Fibroblast of gingiva (primary cell): ENCODE data around the gene INTS15.
A peak's percentile ranks its signal among the peaks of the same experiment; 100 is the strongest.
"Not testable (repeated sequence)": the region's sequence is repeated elsewhere in the genome, so short reads cannot be mapped to it uniquely, and the experiment has no call there.

Experiments used
- DNase-seq: peaks from one replicate; pipeline ENCODE4 v3.0.0-alpha.2; 2011; ENCODE audit warnings: low read depth

Gene INTS15

DNA sequence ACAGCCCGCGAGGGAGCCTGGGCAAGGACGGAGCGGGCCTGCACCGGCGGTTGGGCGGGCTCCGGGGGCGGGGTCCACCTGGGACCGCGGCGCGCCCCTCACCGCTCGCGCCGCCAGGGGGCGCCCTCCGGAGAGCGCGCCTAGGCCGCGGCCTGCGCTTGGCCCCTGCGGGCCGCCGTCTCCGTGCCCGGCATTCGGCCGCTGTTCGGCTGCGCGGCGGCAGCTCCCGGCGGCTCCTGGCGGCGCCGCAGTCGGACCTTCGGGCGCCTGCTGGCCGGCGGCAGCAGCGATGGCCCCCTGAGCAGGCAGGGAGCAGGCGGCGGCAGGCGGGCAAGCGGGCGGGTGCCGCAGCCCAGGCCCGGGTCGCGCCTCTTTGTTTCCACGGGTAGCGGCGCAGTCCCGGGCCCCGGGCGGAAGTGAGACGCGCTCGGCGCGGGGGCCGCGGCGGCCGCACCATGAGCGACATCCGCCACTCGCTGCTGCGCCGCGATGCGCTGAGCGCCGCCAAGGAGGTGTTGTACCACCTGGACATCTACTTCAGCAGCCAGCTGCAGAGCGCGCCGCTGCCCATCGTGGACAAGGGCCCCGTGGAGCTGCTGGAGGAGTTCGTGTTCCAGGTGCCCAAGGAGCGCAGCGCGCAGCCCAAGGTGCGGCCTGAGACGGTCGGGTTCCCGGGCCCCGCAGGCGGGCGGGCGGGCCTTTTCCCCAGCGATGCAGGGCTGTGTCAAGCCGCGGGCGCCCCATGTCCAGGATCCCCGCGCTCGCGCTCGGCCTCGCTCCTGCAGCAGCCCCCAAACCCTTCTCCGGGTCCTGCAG lies at the start of gene INTS15:
Gene INTS15, plus strand, starts transcription at position 193 of the 816 bp plus-strand sequence. Its CDS starts 263 bp downstream, at position 456.
- peak; percentile 77 for DNase-seq

DNA sequence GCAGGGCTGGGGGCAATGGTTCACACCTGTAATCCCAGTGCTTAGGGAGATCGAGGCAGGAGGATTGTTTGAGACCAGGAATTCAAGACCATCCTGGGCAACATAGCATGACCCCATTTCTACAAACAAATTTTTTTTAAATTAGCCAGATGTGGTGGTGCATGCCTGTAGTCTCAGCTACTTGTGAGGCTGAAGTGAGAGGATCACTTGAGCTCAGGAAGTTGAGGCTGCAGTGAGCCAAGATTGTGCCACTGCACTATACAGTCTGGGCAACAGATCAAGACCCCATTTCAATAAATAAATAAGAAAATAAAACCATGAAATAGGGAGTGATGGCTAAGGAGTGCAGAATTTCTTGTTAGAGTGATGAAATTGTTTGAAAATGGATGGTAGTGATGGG lies 47.5 kb upstream of the INTS15 start:
- DNase-seq = no peak

DNA sequence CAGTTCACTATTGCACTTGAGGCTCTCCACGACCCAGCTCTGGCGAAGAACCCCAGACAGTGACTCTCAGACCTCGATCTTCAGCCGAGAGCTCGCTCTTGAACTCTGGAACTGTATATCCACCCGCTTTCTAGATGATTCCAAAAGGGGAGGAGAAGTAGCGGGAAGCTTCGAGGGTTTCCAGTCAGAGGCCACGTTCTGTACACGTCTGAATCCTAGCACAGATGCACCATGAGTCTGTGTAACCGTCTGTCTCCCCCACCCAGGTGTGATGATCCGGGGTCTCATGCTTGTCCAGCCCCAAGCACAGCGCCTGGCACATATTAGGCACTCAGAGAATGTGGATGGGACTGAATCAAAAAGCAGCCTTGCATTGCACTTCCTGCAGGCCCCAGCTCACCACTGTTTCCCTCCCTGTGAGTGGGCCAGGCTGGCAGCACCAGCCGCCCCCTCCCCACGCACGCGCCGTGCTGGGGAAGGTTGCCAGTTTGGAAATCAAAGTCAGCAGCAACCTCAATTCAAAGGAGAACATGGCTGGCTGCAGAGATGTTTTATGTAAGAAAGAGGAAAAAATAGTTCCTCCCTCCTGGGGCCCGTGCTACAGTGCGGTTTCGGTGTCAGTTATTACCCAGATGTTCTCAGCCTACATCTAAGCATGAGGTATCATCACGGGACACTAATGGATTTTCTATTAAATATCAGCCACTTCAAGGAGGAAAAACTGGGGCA lies 44.3 kb upstream of the INTS15 start:
- DNase-seq = no peak

DNA sequence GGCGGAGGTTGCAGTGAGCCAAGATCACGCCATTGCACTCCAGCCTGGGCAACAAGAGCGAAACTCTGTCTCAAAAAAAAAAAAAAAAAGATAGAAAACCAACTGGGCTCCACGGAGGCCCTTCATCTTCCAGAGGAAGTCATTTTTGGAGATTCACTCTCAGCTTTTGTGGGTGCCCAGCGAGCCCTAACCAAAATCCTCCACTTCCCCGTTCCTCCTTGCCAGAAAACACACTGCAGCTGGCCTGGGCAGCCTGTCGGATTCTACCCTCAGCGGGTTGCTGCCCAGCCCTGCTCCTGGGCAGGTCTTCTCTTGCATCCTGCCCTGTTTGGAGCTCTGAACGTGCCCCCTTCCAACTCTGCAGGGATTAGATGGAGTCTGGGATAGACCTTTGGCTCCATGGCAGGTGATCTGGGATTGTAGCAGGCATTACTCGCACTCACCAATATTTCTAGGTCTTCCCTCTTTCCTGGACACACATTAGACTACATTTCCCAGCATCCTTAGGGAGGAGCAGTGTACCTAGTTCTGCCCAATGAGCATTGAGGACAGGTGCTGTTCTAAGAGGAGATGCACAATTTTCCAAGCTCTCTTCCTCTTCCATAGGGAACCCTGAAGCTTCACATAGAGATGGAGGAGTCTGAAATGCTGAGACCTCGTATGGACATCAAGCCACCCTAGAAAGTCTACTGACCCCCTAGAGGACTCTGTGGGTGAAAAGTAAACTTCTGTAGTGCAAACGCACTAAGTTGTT lies 43.1 kb upstream of the INTS15 start:
- no peak for DNase-seq

DNA sequence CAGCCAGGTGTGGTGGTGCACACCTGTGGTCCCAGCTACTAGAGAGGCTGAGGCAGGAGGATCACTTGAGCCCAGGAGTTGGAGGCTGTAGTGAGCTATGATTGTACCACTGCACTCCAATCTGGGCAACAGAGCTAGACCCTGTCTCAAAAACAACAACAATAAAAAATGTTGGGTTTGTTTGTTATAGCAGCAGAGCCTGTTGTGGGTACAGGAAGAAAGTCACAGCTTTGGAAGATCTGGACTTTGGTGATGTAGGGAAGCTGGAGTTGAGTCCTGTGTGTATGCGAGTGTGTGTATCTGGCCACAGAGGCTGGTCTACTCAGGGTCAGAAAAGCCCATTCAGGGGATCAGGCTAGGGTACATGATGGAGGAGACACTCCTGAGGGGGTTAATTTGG lies 42.4 kb upstream of the INTS15 start:
- no peak for DNase-seq

DNA sequence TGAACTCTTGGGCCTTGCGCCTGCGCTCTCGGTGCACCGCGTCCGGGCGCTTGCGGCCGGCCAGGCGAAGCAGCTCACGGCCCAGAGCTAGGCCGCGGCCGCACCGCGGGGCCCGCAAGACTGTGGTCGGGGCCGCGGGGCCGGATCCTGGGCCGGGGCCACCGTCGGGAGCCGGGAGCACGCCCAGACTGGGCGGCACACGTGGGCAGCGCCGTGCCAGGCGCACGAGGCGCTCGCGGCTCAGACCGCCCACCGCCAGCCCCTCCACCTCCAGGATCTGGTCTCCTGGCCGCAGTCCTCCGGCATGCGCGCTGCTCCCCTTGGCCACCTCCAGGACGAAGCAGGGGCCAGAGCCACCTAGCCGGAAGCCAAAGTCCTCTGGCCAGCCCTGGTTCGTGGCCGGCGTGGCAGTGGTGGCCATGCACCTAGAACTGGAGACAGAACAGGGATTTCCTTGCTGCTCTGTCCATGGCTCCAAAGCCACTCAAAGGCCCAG lies 38.8 kb upstream of the INTS15 start, which contains the start of gene GRID2IP:
Gene GRID2IP, minus strand, starts transcription at position 446 of the 496 bp plus-strand sequence. Its CDS starts 25 bp downstream, at position 421.
- no peak for DNase-seq

DNA sequence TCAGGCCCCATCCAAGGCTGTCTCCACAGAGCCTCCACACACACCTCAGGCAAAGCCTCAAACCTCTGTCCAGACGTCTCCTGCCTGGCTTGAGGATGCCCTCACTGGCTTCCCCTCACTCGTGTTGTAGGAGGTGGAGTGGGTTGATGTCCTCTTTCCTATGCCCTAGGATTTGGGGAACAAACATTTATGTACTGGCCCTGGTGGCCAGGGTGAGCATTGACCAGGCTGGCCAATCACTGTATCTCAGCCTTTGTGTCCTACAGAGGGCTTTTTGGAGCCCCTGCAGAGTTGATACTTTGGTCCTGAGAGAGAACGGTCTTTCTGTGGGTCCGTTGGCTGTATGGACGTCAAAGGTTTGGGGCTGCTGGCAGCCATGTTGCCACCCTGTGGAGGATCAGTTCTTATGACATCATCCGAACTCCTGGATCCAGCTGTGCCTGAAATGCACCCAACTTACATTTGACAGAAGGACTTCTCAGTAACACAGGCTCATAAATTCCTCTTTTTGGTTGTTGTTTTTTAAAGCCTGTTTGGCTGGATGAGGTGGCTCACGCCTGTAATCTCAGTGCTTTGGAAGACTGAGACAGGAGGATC lies 36.3 kb upstream of the INTS15 start:
- no peak for DNase-seq

DNA sequence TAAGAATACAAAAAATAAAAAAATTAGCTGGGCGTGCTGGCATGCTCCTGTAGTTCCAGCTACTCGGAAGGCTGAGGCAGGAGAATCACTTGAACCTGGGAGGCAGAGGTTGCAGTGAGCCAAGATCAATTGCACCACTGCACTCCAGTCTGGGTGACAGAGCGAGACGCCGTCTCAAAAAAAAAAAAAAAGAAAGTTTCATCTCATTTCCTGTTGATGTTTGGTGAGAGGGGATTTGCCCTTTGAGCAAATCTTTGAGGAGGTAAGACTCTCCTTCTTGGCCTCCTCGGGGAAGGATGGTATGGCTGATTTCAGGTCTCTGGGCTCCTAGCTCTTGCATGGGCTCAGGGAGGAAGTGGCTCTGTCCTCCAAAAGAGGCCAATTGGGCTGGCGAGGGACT lies 35.0 kb upstream of the INTS15 start:
- no peak for DNase-seq

DNA sequence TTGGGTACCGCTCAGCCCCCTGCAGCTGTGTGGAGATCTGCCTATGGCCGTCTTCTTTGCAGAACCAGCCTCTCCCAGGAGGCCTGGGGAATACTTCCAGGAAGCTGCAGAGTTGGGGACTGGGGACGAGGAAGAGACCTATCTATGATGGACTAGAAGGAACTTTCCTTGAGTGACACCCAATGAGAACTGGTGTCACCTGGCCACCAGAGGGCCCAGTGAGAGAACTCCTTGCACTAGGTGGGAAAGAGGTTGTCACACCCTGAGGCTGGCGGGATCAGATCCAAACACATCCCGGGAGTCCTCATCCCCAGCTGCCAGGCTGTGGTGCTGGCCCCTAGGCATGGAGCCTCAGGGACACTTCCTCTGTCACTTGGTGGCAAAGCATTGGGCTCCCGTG lies 33.6 kb upstream of the INTS15 start:
- DNase-seq = no peak

DNA sequence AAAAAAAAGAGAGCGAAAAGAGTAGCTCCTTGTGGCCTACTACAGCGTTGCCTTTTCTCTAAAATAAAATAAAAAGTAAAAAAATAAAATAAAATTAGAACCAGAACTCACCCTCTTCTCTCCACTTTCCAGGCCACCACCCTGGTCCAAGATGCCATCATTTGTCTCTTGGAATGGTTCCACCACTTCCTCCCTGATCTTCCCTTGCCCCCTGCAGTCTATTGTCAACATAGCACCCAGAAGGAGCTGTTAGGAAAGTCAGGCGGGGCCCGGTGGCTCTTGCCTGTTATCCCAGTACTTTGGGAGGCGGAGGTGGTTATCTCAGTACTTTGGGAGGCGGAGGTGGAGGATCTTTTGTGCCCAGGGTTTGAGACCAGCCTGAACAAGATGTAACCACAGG lies 31.0 kb upstream of the INTS15 start:
- DNase-seq = peak; percentile 27

DNA sequence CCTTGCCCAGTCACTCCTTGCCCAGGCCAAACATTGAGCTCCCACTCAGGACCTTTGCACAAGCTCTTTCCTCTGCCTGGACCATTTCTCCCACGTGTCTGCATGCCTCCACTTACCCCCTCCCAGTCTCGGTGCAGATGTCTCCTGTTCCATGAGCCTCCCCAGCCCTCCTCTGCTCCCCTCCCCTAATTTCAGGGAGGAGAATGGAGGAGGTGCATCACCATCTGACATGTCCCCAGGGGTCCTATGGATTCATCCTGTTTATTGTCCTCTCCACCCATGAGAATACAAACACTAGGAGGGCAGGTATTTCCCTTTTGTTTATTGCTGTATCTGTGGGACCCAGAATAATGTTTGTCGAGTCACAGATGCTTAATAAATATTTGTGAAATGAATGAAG lies 29.9 kb upstream of the INTS15 start:
- DNase-seq = no peak

DNA sequence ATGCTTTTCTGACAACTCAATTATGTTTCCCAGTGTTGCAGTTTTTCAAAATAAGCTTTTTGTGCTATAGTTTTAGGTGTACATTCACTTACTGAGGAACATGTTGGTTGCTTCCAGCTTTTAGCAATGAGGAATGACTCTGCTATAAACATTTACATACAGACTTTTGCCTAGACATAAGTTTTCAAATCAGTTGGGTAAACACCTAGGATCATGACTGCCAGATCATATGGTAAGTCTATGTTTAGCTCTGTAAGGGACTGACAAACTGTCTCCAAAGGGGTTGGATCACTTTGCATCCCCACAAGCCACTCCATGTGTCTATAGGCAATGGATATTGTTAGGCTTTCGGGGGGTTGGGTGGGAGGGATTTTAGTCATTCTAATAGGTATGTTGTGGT lies 27.7 kb upstream of the INTS15 start:
- no peak for DNase-seq

DNA sequence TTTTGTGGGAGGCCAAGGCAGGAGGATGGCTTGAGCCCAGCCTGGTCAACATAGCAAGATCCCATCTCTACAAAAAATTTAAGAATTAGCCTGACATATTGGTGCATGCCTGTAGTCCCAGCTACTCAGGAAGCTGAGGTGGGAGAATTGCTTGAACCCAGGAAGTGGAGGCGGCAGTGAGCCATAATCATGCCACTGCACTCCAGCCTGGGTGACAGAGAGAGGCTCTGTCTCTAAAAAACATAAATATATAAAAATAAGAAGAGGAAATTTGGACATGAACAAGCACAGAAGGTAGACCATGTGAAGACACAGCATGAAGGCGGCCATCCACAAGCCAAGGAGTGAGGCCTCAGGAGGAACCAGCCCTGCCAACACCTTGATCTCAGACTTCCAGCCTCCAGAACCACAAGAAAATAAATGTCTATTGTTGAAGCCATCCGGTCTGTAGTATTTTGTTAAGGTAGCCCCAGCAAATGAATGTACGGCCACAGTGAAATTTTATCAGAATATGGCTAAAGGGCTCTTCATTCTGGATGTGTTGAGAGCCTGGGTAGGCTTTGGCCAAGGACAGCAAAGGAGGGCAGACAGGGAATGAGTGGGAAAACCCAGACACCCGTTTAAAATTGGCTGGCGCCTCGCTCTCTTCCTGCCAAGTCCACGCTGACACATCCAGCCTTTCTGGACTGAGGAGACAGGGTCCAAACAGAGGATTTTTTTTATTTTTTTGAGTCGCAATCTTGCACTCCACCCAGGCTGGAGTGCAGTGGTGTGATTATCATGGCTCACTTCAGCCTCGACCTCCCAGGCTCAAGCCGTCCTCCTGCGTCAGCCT lies 25.7 kb upstream of the INTS15 start:
- no peak for DNase-seq

DNA sequence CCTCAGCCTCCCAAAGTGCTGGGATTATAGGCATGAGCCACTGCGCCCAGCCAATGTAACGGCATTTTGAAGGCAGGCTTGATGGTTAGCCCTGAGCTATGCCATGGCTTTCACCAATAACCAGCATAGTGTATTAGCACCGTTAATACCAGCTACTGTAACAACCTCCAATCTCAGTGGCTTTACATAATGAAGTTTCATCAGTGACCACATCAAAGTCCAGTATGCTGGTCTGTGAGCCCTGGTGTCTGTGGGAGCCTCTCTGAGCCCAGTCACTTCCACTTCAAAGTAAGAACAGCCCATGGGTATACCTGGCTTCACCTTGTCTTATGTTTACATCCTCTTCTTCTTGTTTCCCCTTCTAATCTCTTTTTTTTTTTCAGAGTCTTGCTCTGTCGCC lies 24.2 kb upstream of the INTS15 start:
- no peak for DNase-seq

DNA sequence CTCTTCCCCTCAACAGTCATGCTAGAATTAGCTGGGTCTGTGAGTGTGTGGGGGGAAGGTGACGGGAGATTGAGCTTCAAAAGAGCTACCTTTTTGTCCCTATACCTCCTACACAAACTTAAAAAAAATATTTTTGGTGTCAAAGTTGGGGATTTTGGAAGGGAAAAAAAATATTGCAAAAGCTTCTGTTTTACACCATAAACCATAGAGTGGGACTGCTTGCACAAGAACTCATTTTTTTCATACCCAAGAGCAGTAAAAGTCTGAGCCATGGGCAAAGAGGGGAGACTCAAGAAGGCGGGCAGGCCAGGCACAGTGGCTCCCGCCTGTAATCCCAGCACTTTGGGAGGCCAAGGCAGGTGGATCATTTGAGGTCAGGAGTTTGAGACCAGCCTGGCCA lies 21.9 kb upstream of the INTS15 start:
- no peak for DNase-seq

DNA sequence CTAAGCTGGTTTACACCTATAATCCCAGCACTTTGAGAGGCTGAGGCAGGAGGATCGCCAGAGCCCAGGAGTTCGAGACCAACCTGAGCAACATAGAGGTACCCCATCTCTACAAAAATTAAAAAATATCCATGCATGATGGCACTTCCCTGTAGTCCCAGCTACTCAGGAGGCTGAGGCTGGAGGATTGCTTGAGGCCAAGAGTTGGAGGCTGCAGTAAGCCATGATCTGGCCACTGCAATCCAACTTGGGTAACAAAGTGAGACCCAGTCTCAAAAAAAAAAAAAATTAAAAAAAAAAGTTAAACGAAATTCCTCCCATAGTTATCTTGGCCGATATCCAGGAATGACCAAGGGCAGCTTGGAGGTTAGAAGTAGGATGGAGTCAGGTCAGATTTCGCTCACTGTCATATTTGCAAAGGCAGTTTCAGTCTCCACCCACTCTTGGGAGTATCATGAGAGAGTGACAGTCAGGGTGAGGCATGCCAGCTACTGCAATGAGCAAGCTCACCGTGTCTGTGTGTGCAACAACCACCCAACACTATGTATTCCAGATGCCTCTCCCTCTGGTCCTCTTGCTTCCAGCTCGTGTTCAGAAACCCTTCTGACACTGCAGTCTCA lies 18.6 kb upstream of the INTS15 start:
- DNase-seq = no peak

DNA sequence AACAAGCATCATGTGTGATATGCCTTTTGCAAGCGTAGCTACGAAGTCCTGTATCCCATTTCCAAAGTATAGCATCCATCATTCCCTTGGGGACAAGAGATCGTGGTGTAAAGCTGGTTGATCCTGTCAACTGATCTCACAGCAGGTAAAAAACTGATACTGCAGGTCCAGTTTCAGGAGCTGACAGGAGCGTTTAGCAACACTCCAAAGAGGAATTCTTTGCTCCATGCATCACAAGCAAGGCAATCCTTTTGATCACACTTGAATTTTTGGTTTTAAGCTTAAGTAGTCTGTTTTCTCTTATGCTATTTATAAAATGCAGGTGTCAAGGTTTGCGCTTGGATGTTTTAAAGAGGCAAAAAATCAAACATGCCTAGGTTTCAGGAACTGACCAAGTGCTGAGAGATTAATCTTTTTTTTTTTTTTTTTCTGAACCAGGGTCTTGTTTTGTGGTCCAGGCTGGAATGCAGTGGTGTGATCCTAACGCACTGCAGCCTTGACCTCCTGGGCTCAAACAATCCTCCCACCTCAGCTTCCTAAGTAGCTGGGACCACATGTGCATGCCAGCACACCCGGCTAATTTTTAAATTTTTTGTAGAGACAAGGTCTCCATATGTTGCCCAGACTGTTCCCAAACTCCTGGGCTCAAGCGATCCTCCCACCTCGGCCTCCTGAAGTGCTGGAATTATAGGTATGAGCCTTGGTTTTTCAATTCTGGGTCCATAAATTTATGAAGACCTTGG lies 14.4 kb upstream of the INTS15 start:
- no peak for DNase-seq

DNA sequence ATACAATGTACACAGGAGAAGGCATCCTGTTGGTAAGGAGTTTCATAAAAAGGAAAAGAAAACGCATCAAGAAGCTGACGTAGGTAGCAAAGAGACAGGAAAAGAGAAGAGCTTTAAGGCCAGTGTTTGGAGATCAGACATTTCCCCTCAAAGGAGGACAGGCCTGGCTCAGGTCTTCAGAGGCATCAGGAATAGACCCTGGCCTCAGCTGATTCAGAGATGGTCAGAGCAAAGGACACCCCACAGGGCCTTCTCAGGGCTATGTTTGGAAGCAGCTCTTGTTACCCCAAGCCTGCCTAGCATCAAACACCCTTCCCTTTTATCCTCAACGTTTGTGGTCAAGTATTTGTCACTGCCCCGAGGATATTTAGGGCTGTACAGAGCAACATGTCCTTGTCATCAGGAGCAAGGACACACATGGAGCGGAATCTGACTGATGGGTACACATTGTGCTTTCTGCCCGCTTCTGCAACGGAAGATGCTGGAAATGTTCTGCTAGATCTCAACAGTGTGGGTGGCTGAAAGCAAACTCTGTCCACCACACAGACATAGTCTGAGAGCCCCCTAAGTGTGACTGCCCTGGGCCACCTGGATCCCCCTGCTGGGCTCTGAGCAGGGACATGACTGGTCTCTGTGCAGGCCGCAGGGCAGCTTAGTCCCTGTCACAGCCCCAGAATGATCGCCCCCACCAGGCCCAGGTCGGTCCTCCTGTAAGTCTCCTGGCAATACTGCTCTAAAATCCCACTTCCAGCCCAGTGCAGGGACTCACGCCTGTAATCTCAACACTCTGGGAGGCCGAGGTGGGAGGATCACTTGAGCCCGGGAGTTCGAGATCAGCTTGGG lies 13.6 kb upstream of the INTS15 start:
- no peak for DNase-seq

DNA sequence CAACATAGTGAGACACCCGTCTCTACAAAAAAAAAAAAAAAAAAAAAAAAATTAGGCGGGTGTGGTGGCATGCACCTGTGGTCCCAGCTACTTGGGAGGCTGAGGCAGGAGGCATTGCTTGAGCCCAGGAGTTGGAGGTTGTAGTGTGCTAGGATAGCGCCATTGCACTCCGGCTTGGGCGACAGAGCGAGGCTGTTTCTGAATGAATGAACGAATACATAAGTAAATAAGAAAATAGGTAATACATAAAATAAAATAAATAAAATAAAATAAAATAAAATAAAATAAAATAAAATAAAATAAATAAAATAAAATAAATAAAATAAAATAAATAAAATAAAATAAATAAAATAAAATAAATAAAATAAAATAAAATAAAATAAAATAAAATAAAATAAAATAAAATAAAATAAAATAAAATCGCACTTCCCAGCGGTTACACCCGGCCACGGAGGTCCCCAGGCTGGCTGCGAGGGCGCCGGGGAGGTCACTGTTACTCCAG lies 12.9 kb upstream of the INTS15 start:
- not testable (repeated sequence) for DNase-seq
